OCI-M1 (cell line): ENCODE measurements around the gene NPEPPS.
A peak's percentile ranks its signal among the peaks of the same experiment; 100 is the strongest.
"Not testable (repeated sequence)": the region's sequence is repeated elsewhere in the genome, so short reads cannot be mapped to it uniquely, and the experiment has no call there.

Source experiments
- DNase-seq: peaks from one replicate; lab custom pipeline; 2025; lab: John Stamatoyannopoulos, UW

The NPEPPS gene

GRCh38 chr17:47560517-47561043 lies 29.7 kb downstream of the NPEPPS start:
- not testable (repeated sequence) for DNase-seq

- not testable (repeated sequence) for DNase-seq
Measured at GRCh38 chr17:47561698-47562405, 30.9 kb downstream of the NPEPPS start.

GRCh38 chr17:47562406-47562705 lies 31.4 kb downstream of the NPEPPS start:
- not testable (repeated sequence) for DNase-seq

GRCh38 chr17:47567261-47567660 lies 36.4 kb downstream of the NPEPPS start:
- not testable (repeated sequence) for DNase-seq

- peak; percentile 24 for DNase-seq
Measured at GRCh38 chr17:47572561-47572960, 41.7 kb downstream of the NPEPPS start.

- not testable (repeated sequence) for DNase-seq
Measured at GRCh38 chr17:47582416-47582815, 51.5 kb downstream of the NPEPPS start.

GRCh38 chr17:47586378-47587055 lies 55.6 kb downstream of the NPEPPS start:
- not testable (repeated sequence) for DNase-seq

GRCh38 chr17:47593522-47593921 lies 62.6 kb downstream of the NPEPPS start:
- DNase-seq = not testable (repeated sequence)

- no peak for DNase-seq
Measured at GRCh38 chr17:47603830-47604597, 73.1 kb downstream of the NPEPPS start.

- DNase-seq = no peak
Measured at GRCh38 chr17:47604598-47604927, 73.7 kb downstream of the NPEPPS start.

- no peak for DNase-seq
Measured at GRCh38 chr17:47605011-47605410, 74.1 kb downstream of the NPEPPS start.

GRCh38 chr17:47607481-47607880 lies 76.6 kb downstream of the NPEPPS start:
- no peak for DNase-seq

- no peak for DNase-seq
Measured at GRCh38 chr17:47611372-47612350, 80.8 kb downstream of the NPEPPS start.

GRCh38 chr17:47615766-47616424 lies 85.0 kb downstream of the NPEPPS start:
- peak; percentile 78 for DNase-seq

GRCh38 chr17:47618410-47618809 lies 87.5 kb downstream of the NPEPPS start:
- DNase-seq = no peak

GRCh38 chr17:47620503-47621245 lies 89.8 kb downstream of the NPEPPS start:
- no peak for DNase-seq

GRCh38 chr17:47621293-47622179 lies 90.6 kb downstream of the NPEPPS start:
- DNase-seq = no peak

- no peak for DNase-seq
Measured at GRCh38 chr17:47622180-47622549, 91.3 kb downstream of the NPEPPS start.

GRCh38 chr17:47624727-47625068 lies 93.8 kb downstream of the NPEPPS start:
- no peak for DNase-seq
